ENCODE results near the gene MAGEA4.

GRCh38 chrX:151958101-151958500 is 45.4 kb downstream of the MAGEA4 start:
- TF ChIP-seq CTCF (IDR thresholded peaks at IDR 0.05; ENCODE audit: insufficient read depth, low read length, poor library complexity, severe bottlenecking): no peak
- no peak for TF ChIP-seq EZH2phosphoT487 (conservative IDR thresholded peaks at IDR 0.05; ENCODE audit: low read length)
